ENCODE data around the gene ATF6. TPM values are rescaled to one million over a fixed set of nuclear protein-coding genes. Genes with fewer than 3 reads are reported as not detected.

Gene ATF6
- total and polyA plus RNA-seq, 9 of the 15 experiments (the other 6 are each of a cell fraction or from before 2014, with no cell fraction given): 11.7 to 32.4 (median 20.4) TPM

GRCh38 chr1:161944381-161944780 is 178.3 kb downstream of the ATF6 start:
- WGBS (ENCODE audit: insufficient coverage, low coverage, missing lambda C conversion rate): 36% methylated on average over 2 of the region's 2 CpGs
- Histone ChIP-seq H3K27me3 (ENCODE audit: control insufficient read depth in 2 of 2, insufficient read depth in 2 of 2, low read length in 2 of 2) (no peaks in the 10 kb centered on the region), H4K20me1 (replicated peaks; ENCODE audit: control insufficient read depth, insufficient read depth, low read length) (no peaks in the 10 kb centered on the region), H3K9me1 (ENCODE audit: control insufficient read depth, insufficient read depth, low read length) (no peaks in the 10 kb centered on the region), H3K4me3 (no peak overlapping the region), H3K27ac (ENCODE audit: extremely low read depth, low read depth, low read length) (no peak overlapping the region), H3K4me2 (ENCODE audit: insufficient read depth, low read length) (peak overlapping the region; percentile 62; the same call in 1 of the 2 replicates), H3K9me3 (replicated peaks; ENCODE audit: control insufficient read depth, insufficient read depth, low read depth, low read length) (no peaks in the 10 kb centered on the region), H3K4me1 (replicated peaks in 1 of 2; ENCODE audit: control insufficient read depth in 2 of 2, insufficient read depth in 2 of 2, low read length in 2 of 2) (peaks cover 0 to 41% of the 10 kb centered on the region in 2 experiments; a peak in 2 of 5 replicates), H3K79me2 (ENCODE audit: control insufficient read depth, insufficient read depth, low read length) (no peaks in the 10 kb centered on the region), H3K36me3 (ENCODE audit: control insufficient read depth, insufficient read depth, low read length) (peaks cover 12% of the 10 kb centered on the region; the same call in 2 of the 3 replicates), H2AFZ (ENCODE audit: low read depth, low read length) (no peak overlapping the region), H3K9ac (ENCODE audit: insufficient read depth in 1 of 2, low read depth in 2 of 2, low read length in 2 of 2) (no peak overlapping the region)
- ChIA-PET CTCF (ENCODE audit: low intra/inter-chr PET ratio) (no interaction called here), POLR2A (interaction anchor here (1.3 to 1.7 kb wide), 3 partner anchors 9 to 16 kb away, joined by 3 to 7 read pairs (median 5); no protein-coding TSS in a partner anchor)
- BruUV-seq (replicated peaks): no TSS peak
- FAIRE-seq (peak; percentile 11), ATAC-seq (peak; percentile 46; the same call in 2 of the 3 replicates), DNase-seq (ENCODE audit: extremely low read depth in 1 of 4, low spot score in 3 of 4) (no peak)
- intact Hi-C loops (cut with micrococcal nuclease): no loop called here
- in situ Hi-C loops (cut with MboI): no loop called here
- TF ChIP-seq PREB (CRISPR knock-in tag; IDR thresholded peaks at IDR 0.05): no peak
- TF ChIP-seq HDAC2 (IDR thresholded peaks at IDR 0.05): no peak
- TF ChIP-seq RFX1 (IDR thresholded peaks at IDR 0.05): no peak
- TF ChIP-seq FOXK2 (conservative IDR thresholded peaks at IDR 0.05 in 1 of 2, IDR thresholded peaks at IDR 0.05 in 1 of 2; ENCODE audit: low read depth in 2 of 2): 0 out of 4 replicates have a peak, but pooled peaks of 1 of the 2 experiments have one; percentile 17
- TF ChIP-seq RB1 (IDR thresholded peaks at IDR 0.05; ENCODE audit: low read depth): no peak
- TF ChIP-seq ZNF384 (IDR thresholded peaks at IDR 0.05; ENCODE audit: low read depth, low read length): no peak
- TF ChIP-seq ZNF263 (CRISPR knock-in tag; IDR thresholded peaks at IDR 0.05; ENCODE audit: borderline replicate concordance): no peak
- no peak for TF ChIP-seq ZBTB17 (CRISPR knock-in tag; IDR thresholded peaks at IDR 0.05)
- no peak for TF ChIP-seq ZNF766 (CRISPR knock-in tag; conservative IDR thresholded peaks at IDR 0.05)
- TF ChIP-seq ZNF592 (IDR thresholded peaks at IDR 0.05): 0 out of 2 replicates have a peak, but pooled peaks have one; percentile 19
- TF ChIP-seq ETS2 (tag; IDR thresholded peaks at IDR 0.05; ENCODE audit: borderline replicate concordance, poor library complexity, severe bottlenecking): no peak
- no peak for TF ChIP-seq BACH1 (tag; IDR thresholded peaks at IDR 0.05)
- TF ChIP-seq TAL1 (IDR thresholded peaks at IDR 0.05): 0 out of 2 replicates have a peak, but pooled peaks have one; percentile 7
- 0 out of 2 replicates have a peak, but pooled peaks have one; percentile 6 for TF ChIP-seq ARID1B (IDR thresholded peaks at IDR 0.05)
- no peak for TF ChIP-seq ZNF140 (CRISPR knock-in tag; IDR thresholded peaks at IDR 0.05)
- TF ChIP-seq E2F8 (IDR thresholded peaks at IDR 0.05; ENCODE audit: low read depth, partially characterized antibody): no peak
